ENCODE results near the gene ADSS1.

DNA sequence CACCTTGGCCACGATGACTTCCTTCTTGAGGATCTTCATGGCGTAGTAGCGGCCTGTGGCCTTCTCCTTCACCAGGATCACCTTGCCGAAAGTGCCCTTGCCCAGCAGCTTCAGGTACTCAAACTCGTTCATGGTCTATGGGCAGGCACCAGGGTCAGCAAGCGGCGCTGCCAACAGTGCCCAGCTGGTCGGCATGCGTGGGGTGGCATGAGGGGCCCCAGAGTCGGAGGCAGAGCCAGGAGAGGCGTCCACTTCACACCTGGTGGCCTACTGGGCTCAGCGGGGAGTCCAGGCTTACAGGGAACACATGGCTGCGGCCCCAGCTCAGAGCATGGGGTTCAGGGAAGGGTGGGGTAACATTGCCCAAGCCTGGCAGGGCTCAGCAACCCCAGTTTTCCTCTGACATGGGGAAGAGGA lies 51.1 kb downstream of the ADSS1 start:
- no peak for TF ChIP-seq POLR2AphosphoS5 (IDR thresholded peaks at IDR 0.05; ENCODE audit: low read depth, low read length)
- no peak for TF ChIP-seq POLR2A (IDR thresholded peaks at IDR 0.05; ENCODE audit: borderline replicate concordance, extremely low read depth, insufficient read depth, insufficient read length)
- TF ChIP-seq CTCF (IDR thresholded peaks at IDR 0.05 in 2 of 3, conservative IDR thresholded peaks at IDR 0.05 in 1 of 3; ENCODE audit: borderline replicate concordance in 1 of 3, insufficient read depth in 1 of 3, low read depth in 2 of 3, low read length in 2 of 3) = no peak
- no peak for TF ChIP-seq FOSL1 (IDR thresholded peaks at IDR 0.05; ENCODE audit: low read depth)
- TF ChIP-seq SIN3A (IDR thresholded peaks at IDR 0.05; ENCODE audit: low read depth) = no peak
- no peak for TF ChIP-seq EGR1 (IDR thresholded peaks at IDR 0.05; ENCODE audit: low read depth)
